ENCODE results near the gene TDRD6.
A peak's percentile ranks its signal among the peaks of the same experiment; 100 is the strongest.

Gene TDRD6

DNA sequence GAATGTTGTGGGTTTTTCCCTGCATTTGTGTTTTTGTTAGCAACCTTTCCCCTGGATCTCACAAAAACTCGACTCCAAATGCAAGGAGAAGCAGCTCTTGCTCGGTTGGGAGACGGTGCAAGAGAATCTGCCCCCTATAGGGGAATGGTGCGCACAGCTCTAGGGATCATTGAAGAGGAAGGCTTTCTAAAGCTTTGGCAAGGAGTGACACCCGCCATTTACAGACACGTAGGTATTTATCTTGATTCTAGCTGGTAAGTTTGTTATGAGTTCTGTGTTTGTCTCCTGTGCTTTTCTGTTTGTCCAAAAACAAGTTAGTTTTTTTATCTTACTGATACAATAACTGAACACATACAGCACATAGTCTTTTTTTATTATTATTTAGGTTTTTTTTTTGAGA is 31.9 kb upstream of the TDRD6 start:
- no peaks in the 10 kb centered on the region for H3K79me2 ChIP-seq (ENCODE audit: insufficient read depth, low read length)
- no peak overlapping the region for H3K4me2 ChIP-seq (ENCODE audit: low read depth, low read length, poor library complexity, severe bottlenecking)
- no peak for TF ChIP-seq EZH2phosphoT487 (IDR thresholded peaks at IDR 0.05; ENCODE audit: borderline replicate concordance)
- TF ChIP-seq CTCF (conservative IDR thresholded peaks at IDR 0.05; ENCODE audit: low read length): 0 out of 2 replicates have a peak, but pooled peaks have one; percentile 19

DNA sequence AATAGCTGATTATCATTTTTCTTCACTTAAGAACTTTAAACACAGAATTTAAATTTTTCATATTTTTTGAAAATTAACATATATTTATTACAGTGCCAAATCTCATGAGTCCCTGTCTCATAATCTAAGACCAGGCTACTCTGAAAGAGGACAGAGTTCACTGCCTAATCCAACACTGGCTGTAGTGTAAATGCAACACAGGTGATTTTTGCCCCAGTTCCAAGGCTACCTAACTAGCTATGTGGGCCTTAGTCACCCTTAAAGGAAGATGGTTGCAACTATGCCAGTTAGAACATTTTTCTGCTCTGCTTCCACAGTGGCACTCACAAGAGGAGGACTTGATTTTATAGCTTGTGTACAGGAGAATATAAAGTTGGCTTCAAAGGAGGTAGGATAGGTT is 30.0 kb upstream of the TDRD6 start:
- Histone ChIP-seq H4K20me1 (ENCODE audit: insufficient read depth, low read length, poor library complexity, severe bottlenecking) (no peaks in the 10 kb centered on the region), H3K36me3 (ENCODE audit: insufficient read depth, low read length) (no peaks in the 10 kb centered on the region), H3K4me1 (ENCODE audit: insufficient read depth, low read length, poor library complexity, severe bottlenecking) (no peaks in the 10 kb centered on the region), H3K4me3 (ENCODE audit: low read length, poor library complexity, severe bottlenecking) (no peak overlapping the region), H3K4me2 (ENCODE audit: low read depth, low read length, poor library complexity, severe bottlenecking) (no peak overlapping the region), H3K9ac (ENCODE audit: low read depth, low read length, poor library complexity, severe bottlenecking) (no peak overlapping the region), H3K27me3 (ENCODE audit: insufficient read depth, low read length, poor library complexity, severe bottlenecking) (no peaks in the 10 kb centered on the region), H3K9me2 (replicated peaks; ENCODE audit: low read depth, low read length) (no peaks in the 10 kb centered on the region), H2AFZ (ENCODE audit: low read length) (no peak overlapping the region), H3F3A (ENCODE audit: low read depth) (no peaks in the 10 kb centered on the region), H3K79me2 (ENCODE audit: insufficient read depth, low read length) (no peaks in the 10 kb centered on the region), H3K9me3 (ENCODE audit: insufficient read depth, low read depth, low read length) (no peaks in the 10 kb centered on the region)
- TF ChIP-seq EZH2phosphoT487 (IDR thresholded peaks at IDR 0.05; ENCODE audit: borderline replicate concordance): no peak
- no peak for TF ChIP-seq CTCF (conservative IDR thresholded peaks at IDR 0.05; ENCODE audit: low read length)

More for the DNA sequence above, 31.9 kb upstream of the TDRD6 start:
- Histone ChIP-seq H3K9me3 (ENCODE audit: insufficient read depth, low read depth, low read length) (no peaks in the 10 kb centered on the region), H3F3A (ENCODE audit: low read depth) (no peaks in the 10 kb centered on the region), H3K4me3 (ENCODE audit: low read length, poor library complexity, severe bottlenecking) (no peak overlapping the region), H2AFZ (ENCODE audit: low read length) (no peak overlapping the region), H4K20me1 (ENCODE audit: insufficient read depth, low read length, poor library complexity, severe bottlenecking) (no peaks in the 10 kb centered on the region), H3K9ac (ENCODE audit: low read depth, low read length, poor library complexity, severe bottlenecking) (no peak overlapping the region), H3K36me3 (ENCODE audit: insufficient read depth, low read length) (no peaks in the 10 kb centered on the region), H3K4me1 (ENCODE audit: insufficient read depth, low read length, poor library complexity, severe bottlenecking) (no peaks in the 10 kb centered on the region), H3K9me2 (replicated peaks; ENCODE audit: low read depth, low read length) (no peaks in the 10 kb centered on the region), H3K27me3 (ENCODE audit: insufficient read depth, low read length, poor library complexity, severe bottlenecking) (no peaks in the 10 kb centered on the region)

DNA sequence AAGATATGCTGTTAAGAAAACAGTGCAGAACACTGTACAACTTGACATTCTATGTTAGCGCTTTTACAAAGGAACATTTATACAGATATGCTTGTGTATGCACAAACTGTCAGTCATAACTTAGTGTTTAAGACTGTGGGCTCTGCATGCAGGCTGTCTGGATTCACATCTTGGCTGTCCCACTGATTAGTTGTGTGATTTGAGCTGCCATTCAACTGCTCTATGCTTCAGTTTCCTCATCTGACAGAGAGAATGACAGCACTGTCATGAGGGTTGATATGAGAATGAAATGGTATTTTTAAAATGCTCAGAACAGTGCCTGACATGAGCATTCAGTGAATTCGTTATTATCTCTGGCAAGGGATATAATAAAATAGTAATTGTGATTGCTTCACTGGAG is 26.2 kb upstream of the TDRD6 start:
- Histone ChIP-seq H3F3A (ENCODE audit: low read depth) (no peaks in the 10 kb centered on the region), H4K20me1 (ENCODE audit: insufficient read depth, low read length, poor library complexity, severe bottlenecking) (no peaks in the 10 kb centered on the region), H3K9ac (ENCODE audit: low read depth, low read length, poor library complexity, severe bottlenecking) (no peak overlapping the region), H3K4me3 (ENCODE audit: low read length, poor library complexity, severe bottlenecking) (no peak overlapping the region), H3K9me2 (replicated peaks; ENCODE audit: low read depth, low read length) (no peaks in the 10 kb centered on the region), H3K36me3 (ENCODE audit: insufficient read depth, low read length) (no peaks in the 10 kb centered on the region), H3K4me2 (ENCODE audit: low read depth, low read length, poor library complexity, severe bottlenecking) (no peak overlapping the region), H3K4me1 (ENCODE audit: insufficient read depth, low read length, poor library complexity, severe bottlenecking) (no peaks in the 10 kb centered on the region), H3K27me3 (ENCODE audit: insufficient read depth, low read length, poor library complexity, severe bottlenecking) (no peaks in the 10 kb centered on the region), H3K79me2 (ENCODE audit: insufficient read depth, low read length) (no peaks in the 10 kb centered on the region), H3K9me3 (ENCODE audit: insufficient read depth, low read depth, low read length) (no peaks in the 10 kb centered on the region), H2AFZ (ENCODE audit: low read length) (no peak overlapping the region)
- TF ChIP-seq CTCF (conservative IDR thresholded peaks at IDR 0.05; ENCODE audit: low read length) (no peak), EZH2phosphoT487 (IDR thresholded peaks at IDR 0.05; ENCODE audit: borderline replicate concordance) (no peak)
